ENCODE results near the gene GET4.

GET4 gene

GRCh38 chr7:873367-874002 is 2.9 kb upstream of the GET4 start:
- DNase-seq = peak; percentile 83

- DNase-seq = no peak
These were observed 2.2 kb upstream of the GET4 start for GRCh38 chr7:874031-874749.

- peak; percentile 41 for DNase-seq
These were observed 1.3 kb upstream of the GET4 start for GRCh38 chr7:875051-875450.

GRCh38 chr7:875476-876076 is 778 bp upstream of the GET4 start:
- no peak for DNase-seq

- no peak for DNase-seq
These were observed 588 bp downstream of the GET4 start for GRCh38 chr7:876972-877311.

GRCh38 chr7:877312-878232 is 1.2 kb downstream of the GET4 start:
- no peak for DNase-seq

GRCh38 chr7:879093-879492 is 2.7 kb downstream of the GET4 start:
- no peak for DNase-seq

- no peak for DNase-seq
These were observed 3.4 kb downstream of the GET4 start for GRCh38 chr7:879706-880105.

GRCh38 chr7:880450-880849 is 4.1 kb downstream of the GET4 start:
- no peak for DNase-seq

- no peak for DNase-seq
These were observed 5.3 kb downstream of the GET4 start for GRCh38 chr7:881441-882234.

- DNase-seq = no peak
These were observed 6.1 kb downstream of the GET4 start for GRCh38 chr7:882336-883035.

GRCh38 chr7:883055-884021 is 7.0 kb downstream of the GET4 start:
- no peak for DNase-seq

- no peak for DNase-seq
These were observed 8.0 kb downstream of the GET4 start for GRCh38 chr7:884191-885003.

GRCh38 chr7:885261-885892 is 9.0 kb downstream of the GET4 start:
- DNase-seq = no peak

GRCh38 chr7:885893-886625 is 9.7 kb downstream of the GET4 start:
- DNase-seq = no peak

- no peak for DNase-seq
These were observed 10.5 kb downstream of the GET4 start for GRCh38 chr7:886626-887487.

GRCh38 chr7:887488-887820 is 11.1 kb downstream of the GET4 start:
- no peak for DNase-seq
